Heart left ventricle (tissue), 16 donors: ENCODE measurements around the gene ACSS3. TPM values are rescaled to one million over a fixed set of nuclear protein-coding genes. Genes with fewer than 3 reads are reported as not detected.

ENCODE experiments used
- ATAC-seq, 4 donors: fragments of 200-7000 bp; cut with Tn5 transposase; one replicate each; pipeline ENCODE4 v1.9.1; 2020 to 2022; ENCODE audit warnings: moderate library complexity in 4 of 4, mild to moderate bottlenecking in 3 of 4, moderate number of reproducible peaks in 1 of 4
- DNase-seq, 5 donors: peaks; one replicate each; pipeline ENCODE4 v3.0.0-alpha.2; 2020
- H3K27ac ChIP-seq, 12 donors: fragments of 200-600 bp; sonication (generic) in 4 of 12; one replicate each; pipeline versions ENCODE4 v1.5.0 to v1.8.0; 2016 to 2022; ENCODE audit warnings: mild to moderate bottlenecking in 2 of 12
- H3K27me3 ChIP-seq, 9 donors: fragments of 200-600 bp; sonication (generic) in 2 of 9; one replicate each; pipeline versions ENCODE4 v1.5.1 to v1.8.0; 2016 to 2022; ENCODE audit warnings: mild to moderate bottlenecking in 3 of 9
- H3K36me3 ChIP-seq, 9 donors: fragments of 200-600 bp; sonication (generic) in 2 of 9; one replicate each; pipeline versions ENCODE4 v1.5.0 to v1.8.0; 2018 to 2022; ENCODE audit warnings: mild to moderate bottlenecking in 2 of 9
- H3K4me1 ChIP-seq, 12 donors: fragments of 200-600 bp; sonication (generic) in 4 of 12; one replicate each; pipeline versions ENCODE4 v1.5.0 to v1.8.0; 2016 to 2022; ENCODE audit warnings: mild to moderate bottlenecking in 3 of 12
- H3K4me3 ChIP-seq, 12 donors: fragments of 200-600 bp; sonication (generic) in 4 of 12; one replicate each; pipeline versions ENCODE4 v1.5.0 to v1.8.0; 2017 to 2022; ENCODE audit warnings: mild to moderate bottlenecking in 9 of 12, moderate library complexity in 4 of 12
- H3K9me3 ChIP-seq, 12 donors: fragments of 200-600 bp; sonication (generic) in 4 of 12; one replicate each; pipeline versions ENCODE4 v1.5.0 to v1.8.0; 2016 to 2022; ENCODE audit warnings: mild to moderate bottlenecking in 1 of 12
- POLR2A ChIP-seq, 2 donors: fragments of 450-650 bp; IDR thresholded peaks; one replicate each; pipeline ENCODE4 v1.6.1; 2017; ENCODE audit warnings: antibody characterized with exemption in 2 of 2, mild to moderate bottlenecking in 2 of 2, moderate library complexity in 2 of 2
- WGBS, 4 donors: extraction: QIAGEN DNeasy Blood & Tissue Kit in 2 of 4; methylation state at CpG; one replicate each; pipeline versions ENCODE4 v1.1.5 to v1.1.7; 2013 to 2018; 5-methylcytosine and 5-hydroxymethylcytosine counted together
- intact Hi-C, 10 donors: fragments of 100-400 bp; cut with DNase I; formaldehyde crosslinking; loops; one replicate each; pipeline versions ENCODE4 v1.11.1 to v1.14.2; 2022
- polyA plus RNA-seq, 2 donors: library from polyadenylated mRNA; stranded (reverse); fragments of 200-250 nt; gene quantifications; one replicate each; pipeline ENCODE4 v1.2.3, GENCODE V29; 2013
- total RNA-seq, 9 donors: library from RNA; depleted of rRNA in 2 of 9; stranded (reverse); fragments of >200 nt in 2 of 9; fragmentation: NEBNext Ultra II Directional in 3 of 9; extraction: Animal tissue kit (Norgen Biotek cat#: 25700) in 3 of 9; gene quantifications; one replicate each; pipeline versions ENCODE4 v1.1.0 to v1.2.4, GENCODE V29; 2016 to 2023
- TF ChIP-seq, protein P1 (sequence below), 12 donors: fragments of 200-600 bp; sonication (generic) in 4 of 12; IDR thresholded peaks; one replicate each; pipeline versions ENCODE4 v1.5.0 to v1.8.0; 2018 to 2022; ENCODE audit warnings: antibody characterized with exemption in 12 of 12, mild to moderate bottlenecking in 5 of 12
- donor health status: ischemic (EF 13 %, LVEDD 7.1; RV severe dilation, severe dysfunction).
- donor health status: healthy with polysubstance abuse.
- donor health status: DM: no; HTN: yes; CAD: no.
- donor health status: DM: no; HTN: no; CAD: no.
- donor health status: ischemic (EF 25% LVEDD 6.9; RV normal size, moderate dysfunction).
- donor health status: ischemic (EF 25% LVEDD 5.7; RV mildly dilated, moderate dysfunction).
- donor health status: healthy.
- donor health status: DM: yes; HTN: yes; CAD: no.
- donor health status: ischemic (EF 35%, LVEDD 5.7; RV mildly dilated, moderate dysfunction).
- donor health status: nonischemic (EF 11% LVEDD 7.7; RV severe dilation, severe dysfunction).
- donor health status: DM: yes; HTN: yes; CAD: no.
- donor health status: PGD.
- donor health status: ischemic (EF 29% LVEDD 5.4; RV normal size, mild dysfunction).
- donor health status: nonischemic (EF 23%, LVEDD 6.1; RV moderate dilation, normal function).

ACSS3 gene
- total and polyA plus RNA-seq, 11 donors = 8.6 to 36.0 (median 27.5) TPM

DNA sequence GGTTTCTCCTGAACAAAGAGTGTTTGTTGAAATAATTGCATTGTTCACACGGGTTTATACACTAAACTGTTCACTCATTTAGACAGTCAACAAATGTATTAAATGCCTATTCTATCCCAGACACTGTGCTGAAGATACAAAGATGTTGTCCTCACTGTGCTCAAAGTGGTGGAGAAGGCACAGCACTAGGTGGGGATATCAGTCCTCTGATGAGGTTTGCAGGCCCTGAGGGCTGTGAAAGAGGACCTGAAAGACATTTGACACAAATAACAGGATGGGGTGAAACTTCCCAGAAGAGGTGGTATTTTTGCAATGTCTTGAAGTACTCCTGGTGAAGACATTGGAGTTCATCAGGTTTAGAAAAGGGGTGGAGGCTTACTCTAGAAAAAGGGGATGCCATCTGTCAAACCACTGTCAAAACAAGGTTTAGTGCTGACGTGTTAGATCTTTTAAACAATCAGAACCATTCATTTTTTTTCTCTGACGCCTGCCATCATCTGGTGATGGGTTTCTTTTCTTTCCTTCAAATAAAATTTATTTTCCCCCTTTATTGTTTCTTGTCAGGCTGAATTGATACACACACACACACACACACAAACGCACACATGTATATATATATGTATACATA, 69.5 kb downstream of the ACSS3 start:
- Histone ChIP-seq H3K27me3 (no peaks in the 10 kb centered on the region), H3K4me1 (no peaks in the 10 kb centered on the region), H3K36me3 (peaks cover 0 to 63% (median 7%) of the 10 kb centered on the region in 9 donors), H3K9me3 (no peaks in the 10 kb centered on the region), H3K4me3 (no peak overlapping the region), H3K27ac (no peak overlapping the region)
- peak in 1 of 4 donors; percentile 45 for ATAC-seq
- TF ChIP-seq POLR2A (IDR thresholded peaks at IDR 0.05) = no peak
- TF ChIP-seq, protein P1, sequence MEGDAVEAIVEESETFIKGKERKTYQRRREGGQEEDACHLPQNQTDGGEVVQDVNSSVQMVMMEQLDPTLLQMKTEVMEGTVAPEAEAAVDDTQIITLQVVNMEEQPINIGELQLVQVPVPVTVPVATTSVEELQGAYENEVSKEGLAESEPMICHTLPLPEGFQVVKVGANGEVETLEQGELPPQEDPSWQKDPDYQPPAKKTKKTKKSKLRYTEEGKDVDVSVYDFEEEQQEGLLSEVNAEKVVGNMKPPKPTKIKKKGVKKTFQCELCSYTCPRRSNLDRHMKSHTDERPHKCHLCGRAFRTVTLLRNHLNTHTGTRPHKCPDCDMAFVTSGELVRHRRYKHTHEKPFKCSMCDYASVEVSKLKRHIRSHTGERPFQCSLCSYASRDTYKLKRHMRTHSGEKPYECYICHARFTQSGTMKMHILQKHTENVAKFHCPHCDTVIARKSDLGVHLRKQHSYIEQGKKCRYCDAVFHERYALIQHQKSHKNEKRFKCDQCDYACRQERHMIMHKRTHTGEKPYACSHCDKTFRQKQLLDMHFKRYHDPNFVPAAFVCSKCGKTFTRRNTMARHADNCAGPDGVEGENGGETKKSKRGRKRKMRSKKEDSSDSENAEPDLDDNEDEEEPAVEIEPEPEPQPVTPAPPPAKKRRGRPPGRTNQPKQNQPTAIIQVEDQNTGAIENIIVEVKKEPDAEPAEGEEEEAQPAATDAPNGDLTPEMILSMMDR (IDR thresholded peaks at IDR 0.05) = no peak
- 69 to 76% (median 71%) methylated on average over 4 of the region's 4 CpGs for WGBS, 4 donors
- intact Hi-C loops = no loop called here
- no peak for DNase-seq

DNA sequence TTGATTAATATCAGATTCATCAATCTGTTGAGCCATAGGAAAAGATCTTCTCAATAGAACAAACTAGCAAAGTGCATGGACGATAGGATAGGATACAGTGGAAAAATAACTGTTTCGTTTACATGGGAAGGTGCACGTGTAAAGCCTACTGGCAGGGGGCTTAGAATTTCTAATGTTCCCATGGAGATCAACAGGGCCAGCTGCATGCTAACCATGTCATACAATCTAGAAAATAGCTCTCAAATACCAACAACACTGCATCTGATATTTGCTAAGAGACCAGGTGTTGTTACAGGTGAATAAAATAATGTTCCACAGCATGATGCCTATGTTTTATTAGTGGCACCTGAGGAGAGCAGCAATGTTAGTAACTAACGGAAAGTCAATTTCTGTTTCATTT, 72.5 kb downstream of the ACSS3 start:
- Histone ChIP-seq H3K36me3 (peaks cover 0 to 75% (median 4%) of the 10 kb centered on the region in 9 donors), H3K4me3 (no peak overlapping the region), H3K27ac (no peak overlapping the region), H3K27me3 (no peaks in the 10 kb centered on the region), H3K9me3 (no peaks in the 10 kb centered on the region), H3K4me1 (no peaks in the 10 kb centered on the region)
- no peak for TF ChIP-seq POLR2A (IDR thresholded peaks at IDR 0.05)
- TF ChIP-seq, protein P1 (IDR thresholded peaks at IDR 0.05) = no peak
- ATAC-seq (no peak), DNase-seq (no peak)
- intact Hi-C loops = no loop called here
- 78 to 90% (median 82%) methylated on average over 4 of the region's 4 CpGs for WGBS, 4 donors

DNA sequence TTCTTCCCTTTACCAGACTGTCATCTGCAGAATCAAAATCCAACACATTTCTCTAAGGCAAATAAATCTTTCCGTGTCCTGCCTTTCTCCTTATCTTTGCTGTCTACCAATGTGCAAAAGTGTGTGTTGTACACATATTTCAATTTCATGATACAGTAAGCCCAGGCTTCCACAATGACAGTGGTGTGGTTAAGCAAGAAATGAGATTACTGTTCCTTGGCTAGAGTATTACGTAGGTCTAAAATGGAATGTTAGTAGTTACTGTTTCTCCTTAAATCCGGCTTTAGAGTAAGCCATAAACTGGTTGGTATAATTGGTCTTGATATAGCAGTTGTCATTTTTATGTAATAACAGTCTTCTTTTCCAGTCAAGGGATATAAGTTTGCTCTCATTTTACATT, 82.0 kb downstream of the ACSS3 start:
- DNase-seq (no peak), ATAC-seq (no peak)
- Histone ChIP-seq H3K4me3 (no peak overlapping the region), H3K9me3 (no peaks in the 10 kb centered on the region), H3K27ac (no peak overlapping the region), H3K36me3 (peaks cover 0 to 49% (median 0%) of the 10 kb centered on the region in 9 donors), H3K4me1 (no peaks in the 10 kb centered on the region), H3K27me3 (no peaks in the 10 kb centered on the region)
- intact Hi-C loops = no loop called here
- TF ChIP-seq, protein P1 (IDR thresholded peaks at IDR 0.05) = no peak
- TF ChIP-seq POLR2A (IDR thresholded peaks at IDR 0.05) = no peak
- WGBS, 4 donors = 87 to 90% (median 89%) methylated on average over 3 of the region's 3 CpGs

GRCh38 chr12:81161680-81162079, 83.8 kb downstream of the ACSS3 start:
- Histone ChIP-seq H3K9me3 (no peaks in the 10 kb centered on the region), H3K4me3 (no peak overlapping the region), H3K27me3 (no peaks in the 10 kb centered on the region), H3K27ac (no peak overlapping the region), H3K4me1 (no peaks in the 10 kb centered on the region), H3K36me3 (peaks cover 0 to 40% (median 0%) of the 10 kb centered on the region in 9 donors)
- TF ChIP-seq POLR2A (IDR thresholded peaks at IDR 0.05) = no peak
- TF ChIP-seq, protein P1 (IDR thresholded peaks at IDR 0.05) = no peak
- DNase-seq = peak in 3 of 5 donors; percentile 6 to 52 (median 38)
- intact Hi-C loops = no loop called here
- peak in 3 of 4 donors; percentile 26 to 81 (median 61) for ATAC-seq
- 53 to 82% (median 62%) methylated on average over 5 of the region's 5 CpGs for WGBS, 4 donors
